ENCODE data around the gene BARX1.

BARX1 gene

DNA sequence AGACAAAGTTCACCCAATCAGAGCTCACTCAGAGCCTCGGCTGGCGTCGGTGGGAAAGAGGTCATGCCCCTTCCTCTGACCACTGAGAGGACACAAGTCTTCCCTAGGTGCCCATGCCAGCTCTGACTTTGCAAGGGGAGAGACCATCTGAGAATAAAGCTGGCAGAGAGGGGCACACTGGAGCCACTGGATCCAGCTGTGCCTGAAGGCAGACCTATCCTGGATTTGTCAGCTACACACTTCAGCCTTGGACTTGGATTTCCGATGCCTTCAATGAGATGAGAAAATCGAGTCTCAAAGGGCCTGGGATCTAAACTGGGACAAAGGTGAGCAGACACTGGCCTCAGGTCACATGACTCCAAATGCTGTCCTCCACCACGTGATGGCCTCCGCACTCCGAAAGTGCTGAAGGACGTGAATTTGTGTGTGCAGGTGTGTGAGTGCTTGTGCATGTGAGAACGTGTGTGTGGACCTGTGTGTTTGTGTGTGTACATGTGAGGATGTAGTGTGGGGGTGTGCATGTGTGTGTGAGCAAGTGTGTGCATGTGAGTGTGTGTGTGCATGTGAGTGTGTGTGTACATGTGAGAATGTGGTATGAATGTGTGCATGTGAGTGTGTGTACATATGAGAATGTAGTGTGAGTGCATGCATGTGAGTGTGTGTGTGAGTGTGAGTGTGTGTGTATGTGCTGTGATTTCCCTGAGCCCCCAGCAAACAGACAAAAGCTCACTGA, 37.9 kb downstream of the BARX1 start:
- DNase-seq (ENCODE audit: low spot score) = no peak

DNA sequence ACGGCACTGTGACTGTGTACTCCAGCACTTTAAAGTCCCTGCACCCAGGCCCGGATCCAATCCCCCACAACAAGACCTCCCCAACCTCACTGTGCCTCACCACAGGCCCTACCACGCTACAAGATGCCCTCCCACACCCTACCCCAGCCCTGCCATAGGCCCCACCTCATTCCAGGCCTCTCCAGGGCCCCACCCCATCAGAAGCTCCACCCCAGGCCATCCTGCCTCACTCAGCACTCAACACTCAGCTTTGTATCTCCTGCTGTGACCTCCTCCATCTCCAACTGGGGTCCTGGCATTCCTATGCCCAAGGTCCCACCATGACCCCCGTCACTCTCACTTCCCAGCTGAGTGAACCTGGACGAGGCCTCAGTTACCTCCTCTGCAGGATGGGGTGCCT, 38.8 kb downstream of the BARX1 start:
- DNase-seq (ENCODE audit: low spot score) = no peak

DNA sequence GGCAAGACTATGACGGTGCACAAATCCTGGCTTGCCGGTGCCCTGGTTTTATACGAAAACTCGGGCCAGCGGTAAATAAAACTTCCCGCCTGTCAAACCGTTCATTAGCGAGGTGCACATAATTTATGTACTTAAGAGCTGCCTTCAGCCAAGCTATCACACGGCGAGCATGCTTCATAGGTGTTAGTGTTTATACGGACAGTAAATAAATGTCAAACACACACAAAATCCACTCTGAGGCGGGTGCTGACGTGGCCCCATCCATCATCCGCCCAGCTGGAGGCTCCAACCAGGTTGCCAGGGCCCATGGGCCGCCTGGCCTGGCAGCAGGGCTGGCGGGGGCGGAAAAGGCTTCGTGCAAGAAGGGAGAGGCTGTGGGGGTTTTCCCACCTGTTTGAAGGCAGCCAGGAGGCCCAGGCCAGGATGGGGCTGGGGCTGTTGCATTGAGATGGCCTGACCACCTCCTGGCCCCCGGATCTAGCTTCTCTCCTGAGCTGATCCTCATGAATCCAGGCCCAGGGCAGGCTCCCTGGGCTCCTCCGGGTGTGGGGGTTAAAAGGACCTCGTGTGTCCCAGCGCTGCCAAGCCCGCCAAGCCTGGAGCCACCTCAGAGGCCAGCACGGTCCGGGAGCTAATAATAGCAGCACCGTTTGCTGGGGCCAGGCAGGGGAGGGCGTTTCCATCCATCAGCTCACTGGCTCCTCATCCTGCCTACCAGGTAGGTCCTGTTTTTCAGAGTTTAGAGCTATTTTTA, 43.2 kb downstream of the BARX1 start:
- no peak for DNase-seq (ENCODE audit: low spot score)

DNA sequence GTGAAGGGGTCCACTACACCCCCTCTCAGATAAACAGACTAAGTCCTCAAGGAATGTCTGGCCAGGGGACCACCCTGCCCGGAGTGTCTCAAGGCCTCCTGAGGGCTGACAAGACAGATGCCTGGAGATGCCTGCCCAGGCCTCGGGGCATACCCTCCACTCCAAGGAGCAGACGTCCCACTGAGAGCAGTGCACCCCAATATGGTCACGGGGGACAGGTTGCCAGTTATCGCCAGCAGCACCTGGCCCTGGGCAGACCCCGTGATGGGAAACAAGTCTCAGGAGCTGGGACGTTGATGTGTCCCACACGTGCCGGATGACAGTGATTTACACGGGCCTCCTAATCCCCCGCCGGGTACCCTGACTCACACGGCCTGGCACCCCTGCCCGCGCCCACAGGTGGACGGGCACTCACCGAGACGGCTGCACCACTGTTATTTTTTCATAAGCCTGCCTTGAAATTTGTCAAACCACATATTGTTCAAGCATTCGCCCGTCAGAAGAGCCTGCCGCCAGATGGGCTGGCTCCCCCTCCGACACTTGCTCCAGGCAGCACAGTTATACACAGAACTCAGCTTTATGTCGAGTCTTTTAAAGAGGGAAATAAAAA, 43.9 kb downstream of the BARX1 start:
- no peak for DNase-seq (ENCODE audit: low spot score)

DNA sequence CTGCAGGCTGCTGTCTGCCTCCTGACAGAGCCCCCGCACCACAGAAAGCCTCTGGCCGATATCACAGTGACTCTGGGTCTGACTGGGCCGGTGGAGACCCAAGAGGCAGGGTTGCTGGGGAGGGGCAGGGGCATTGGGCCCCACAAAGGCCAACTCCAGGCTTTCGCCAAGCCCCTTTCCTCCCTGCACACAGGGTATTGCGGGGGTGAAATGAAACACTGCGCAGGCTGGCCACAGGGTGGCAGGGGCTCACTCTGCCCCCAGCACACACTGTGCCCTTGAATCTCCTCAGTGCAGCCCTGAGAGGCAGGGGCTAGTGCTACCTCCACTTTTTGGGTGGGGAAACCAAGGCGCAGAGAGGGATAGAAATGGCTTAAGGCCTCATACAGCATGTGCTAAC, 44.6 kb downstream of the BARX1 start:
- DNase-seq (ENCODE audit: low spot score) = no peak

DNA sequence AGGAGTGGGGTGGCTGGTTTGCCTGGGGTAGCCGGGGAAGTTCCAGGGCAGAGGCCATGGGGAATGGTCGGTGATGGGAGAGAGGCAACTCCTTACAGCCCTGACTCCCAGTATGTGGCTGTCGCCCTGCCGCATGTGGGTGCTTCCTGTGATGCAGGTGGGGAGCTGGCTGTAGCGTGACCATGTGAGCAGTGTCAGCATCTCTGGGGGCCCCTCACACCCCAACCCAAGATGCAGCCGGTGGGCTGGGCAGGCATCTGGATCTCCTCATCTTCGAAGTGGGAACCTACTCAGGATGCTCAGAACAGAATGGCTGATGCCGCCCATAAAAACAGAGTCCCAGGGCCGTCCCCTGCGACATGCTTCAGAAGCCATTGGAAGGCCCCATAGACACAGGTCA, 45.0 kb downstream of the BARX1 start:
- no peak for DNase-seq (ENCODE audit: low spot score)

DNA sequence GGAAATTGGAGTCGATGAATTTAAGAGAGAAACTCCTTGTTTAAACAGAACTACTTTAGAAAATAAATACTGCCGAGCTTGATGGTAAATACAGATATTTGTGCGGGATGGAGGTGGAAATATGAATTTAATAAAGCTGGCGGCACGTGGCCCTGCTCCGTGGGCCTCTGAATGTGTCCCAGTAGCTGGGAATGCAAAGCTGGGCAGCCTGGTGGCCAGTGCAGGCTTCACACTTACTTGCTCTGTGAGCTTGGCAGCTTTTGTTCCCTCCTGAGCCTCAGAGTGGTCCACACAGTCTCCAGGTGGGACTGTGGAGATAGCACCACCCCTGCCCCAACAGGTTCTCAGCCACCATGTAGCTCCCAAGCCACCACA, 45.9 kb downstream of the BARX1 start:
- DNase-seq (ENCODE audit: low spot score) = no peak

DNA sequence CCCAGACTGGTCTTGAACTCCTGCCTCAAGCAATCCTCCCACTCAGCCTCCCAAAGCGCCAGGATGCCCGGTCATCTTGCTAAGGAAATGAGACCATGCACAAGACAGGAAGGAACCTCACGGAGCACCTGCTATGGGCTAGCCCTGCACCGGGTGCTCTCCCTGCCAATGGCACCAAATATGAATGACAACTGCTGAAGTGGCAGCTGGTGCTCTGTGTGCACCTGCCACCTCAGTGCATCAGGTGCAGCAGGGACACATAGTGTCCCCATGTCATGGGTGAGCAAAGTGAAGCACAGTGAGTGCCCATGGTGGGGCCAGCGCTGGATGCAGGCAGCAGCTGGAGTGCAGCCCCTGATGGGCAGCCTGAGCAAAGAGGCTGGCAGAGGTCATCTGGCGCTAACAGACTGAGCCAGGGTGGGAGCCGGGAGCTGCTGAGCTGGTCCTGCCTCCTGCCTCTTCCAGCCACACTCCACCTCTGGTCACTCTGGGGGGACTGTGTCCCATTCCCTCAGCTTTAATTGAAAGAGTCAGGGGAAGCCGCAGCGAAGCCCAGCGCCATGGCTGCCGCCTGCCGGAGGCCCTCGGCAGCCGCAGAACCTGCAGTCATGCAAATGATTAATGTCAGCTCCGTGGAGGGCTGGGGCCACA, 46.4 kb downstream of the BARX1 start:
- no peak for DNase-seq (ENCODE audit: low spot score)

DNA sequence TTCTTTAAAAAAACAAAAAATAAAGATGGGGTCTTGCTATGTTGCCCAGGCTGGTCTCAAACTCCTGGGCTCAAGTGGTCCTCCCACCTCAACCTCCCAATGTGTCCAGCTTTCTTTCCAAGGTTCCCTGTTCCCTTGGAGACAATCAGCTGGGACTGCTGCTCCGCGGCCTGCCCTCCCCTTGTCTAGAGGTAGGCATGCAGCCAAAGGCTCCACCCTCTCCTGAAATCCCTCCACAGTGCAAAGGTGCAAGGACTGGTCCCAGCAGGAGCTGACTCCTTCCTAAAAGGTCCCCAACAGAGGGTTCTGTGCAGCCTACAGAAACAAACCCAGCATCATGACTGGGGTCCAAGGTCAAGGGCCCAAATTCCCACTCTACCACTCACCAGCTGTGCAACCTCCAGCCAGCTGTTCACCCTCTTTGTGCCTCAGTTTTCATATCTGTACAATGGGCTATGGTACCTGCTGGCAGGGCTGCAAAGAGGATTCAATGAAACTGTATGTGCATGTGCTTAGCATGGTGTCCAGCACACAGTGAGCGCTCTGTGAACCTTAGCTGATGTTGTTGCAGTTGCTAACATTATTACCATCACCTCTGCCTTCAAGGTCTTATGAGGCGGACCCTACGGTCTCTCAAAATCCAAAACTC, 47.5 kb downstream of the BARX1 start:
- DNase-seq (ENCODE audit: low spot score) = no peak

DNA sequence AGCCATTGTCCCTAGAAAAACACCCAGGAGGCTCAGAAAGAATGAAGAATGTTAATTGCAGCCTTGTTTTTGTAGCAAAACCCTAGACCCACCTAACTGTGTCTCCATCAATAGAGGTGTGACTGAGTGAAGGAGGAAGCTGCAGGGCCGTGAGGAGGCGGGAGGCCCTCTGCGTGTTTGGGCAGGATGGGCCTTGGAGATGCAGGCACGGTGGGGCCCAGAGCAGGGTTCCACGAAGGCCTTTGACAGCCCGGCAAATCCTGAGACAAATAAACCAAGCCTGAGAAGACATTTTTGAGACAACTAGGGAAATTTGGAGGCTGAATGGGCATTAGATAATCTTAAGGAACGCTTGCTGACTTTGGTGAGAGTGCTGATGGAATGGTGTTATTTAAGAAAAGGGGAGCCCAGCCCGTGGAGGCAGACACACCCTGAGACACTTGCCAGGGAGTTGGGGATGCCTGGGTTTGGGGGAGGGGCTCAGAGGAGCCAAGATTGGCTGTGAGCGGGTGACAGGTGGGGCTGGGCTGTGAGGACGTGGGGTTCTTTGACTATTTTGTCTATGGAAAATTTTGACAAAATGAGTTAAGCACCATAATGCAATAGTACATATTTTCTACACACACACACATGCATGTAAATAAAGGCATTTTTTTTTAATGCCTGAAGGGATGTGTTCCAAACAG, 48.8 kb downstream of the BARX1 start:
- DNase-seq (ENCODE audit: low spot score) = no peak

DNA sequence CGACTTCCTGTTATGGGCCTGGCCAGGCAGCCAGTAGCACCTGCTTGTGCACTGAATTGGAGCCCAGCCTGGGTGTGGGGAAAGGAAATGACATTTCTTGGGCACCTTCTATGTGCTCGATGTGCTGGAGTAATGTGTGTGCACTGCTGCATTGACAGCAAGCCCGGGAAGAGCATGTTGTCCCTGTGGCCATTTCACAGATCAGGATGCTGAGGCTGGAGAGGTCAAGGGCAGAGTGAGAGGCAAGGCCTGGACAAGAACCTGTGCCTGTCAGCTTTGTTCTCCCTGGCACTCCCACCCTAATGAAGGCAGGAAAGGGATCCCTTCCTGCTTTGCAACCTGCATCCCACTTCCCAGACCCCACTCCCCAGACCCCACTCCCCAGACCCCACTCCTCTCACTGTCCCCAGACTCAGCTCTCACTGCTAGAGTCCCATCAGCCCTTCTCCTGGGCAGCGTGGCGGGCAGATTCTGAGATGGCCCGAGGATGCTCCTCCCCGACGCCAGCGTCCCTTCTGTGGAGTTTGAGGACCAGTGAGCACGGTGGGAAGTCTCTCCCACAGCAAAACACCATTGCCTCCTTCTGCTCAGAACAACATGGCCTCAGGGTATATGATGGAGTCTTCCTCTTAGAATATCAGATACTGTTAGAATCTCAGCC, 49.6 kb downstream of the BARX1 start:
- no peak for DNase-seq (ENCODE audit: low spot score)

DNA sequence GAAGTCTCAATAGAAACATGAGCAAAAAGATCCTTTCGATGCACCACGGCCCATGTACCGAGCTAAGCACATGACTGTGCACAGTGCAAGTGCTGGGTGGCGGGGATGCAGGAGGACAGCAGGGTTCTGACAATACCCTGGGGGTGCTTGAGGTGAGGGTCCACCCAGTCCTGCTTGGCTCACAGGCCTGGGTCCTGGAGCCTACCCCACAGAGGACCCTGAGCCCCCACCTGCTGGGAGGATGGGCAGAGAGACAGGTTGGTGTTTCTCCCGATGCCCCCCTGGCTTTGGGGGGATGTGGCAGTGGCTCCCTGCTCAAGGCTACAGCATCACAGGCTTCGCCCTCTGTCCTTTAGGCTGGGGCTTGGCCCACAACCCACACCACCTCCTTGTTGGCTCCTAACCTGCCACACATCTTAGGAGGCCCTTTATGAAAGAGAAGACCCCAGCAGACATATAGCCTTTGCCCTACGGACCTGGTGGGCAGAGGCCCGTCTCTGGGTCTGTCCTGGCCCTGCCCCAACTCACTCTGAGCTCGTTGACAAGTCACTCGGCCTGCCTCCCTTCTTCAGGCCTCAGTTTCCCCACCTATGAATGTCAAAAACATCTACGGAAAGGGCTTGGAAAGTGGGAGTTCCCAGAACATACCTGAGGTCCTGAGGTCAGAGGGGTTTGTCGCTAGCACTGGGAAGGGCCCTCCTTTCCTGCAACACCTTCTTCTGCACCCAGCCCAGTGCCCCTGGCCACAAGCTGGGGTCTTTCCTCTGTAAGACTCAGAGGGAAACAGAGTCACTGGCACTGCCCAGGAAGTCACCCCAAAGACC, 50.3 kb downstream of the BARX1 start:
- DNase-seq (ENCODE audit: low spot score) = no peak

DNA sequence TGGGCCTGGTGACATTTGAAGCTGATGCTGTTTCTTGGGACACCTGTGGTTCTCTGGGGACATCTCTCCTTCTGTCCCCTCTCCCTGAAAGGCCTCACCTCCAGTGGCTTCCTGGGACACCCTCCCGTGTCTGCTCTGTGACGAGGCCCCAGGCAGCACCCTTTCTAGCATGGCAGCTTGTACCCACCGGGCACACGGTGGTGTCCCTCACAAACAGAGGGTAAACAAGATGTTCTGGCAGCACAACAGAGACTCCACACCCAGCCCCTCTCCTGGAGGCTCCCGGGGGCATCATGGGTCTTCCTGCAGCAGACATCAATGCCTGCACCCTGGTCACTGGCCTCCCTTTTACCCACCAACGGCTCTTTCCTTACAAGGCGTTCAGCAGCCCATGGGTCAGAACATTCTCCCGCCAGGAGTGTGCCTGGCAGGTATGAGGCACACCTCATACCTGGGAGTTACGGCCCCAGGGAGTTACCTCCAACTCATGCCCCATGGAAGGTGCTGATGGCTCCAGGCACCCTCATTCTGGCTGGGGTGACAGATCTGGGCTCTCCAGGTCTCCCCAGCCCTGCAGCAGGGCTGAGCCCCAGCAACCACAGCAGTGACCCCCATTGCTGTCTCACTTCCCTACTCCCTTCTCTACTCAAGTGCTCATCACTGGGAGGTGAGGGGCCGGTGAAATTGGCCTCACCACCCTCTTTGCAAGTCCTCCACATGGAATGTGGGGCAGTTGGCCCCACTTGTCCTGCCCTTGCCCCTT, 51.1 kb downstream of the BARX1 start:
- no peak for DNase-seq (ENCODE audit: low spot score)

DNA sequence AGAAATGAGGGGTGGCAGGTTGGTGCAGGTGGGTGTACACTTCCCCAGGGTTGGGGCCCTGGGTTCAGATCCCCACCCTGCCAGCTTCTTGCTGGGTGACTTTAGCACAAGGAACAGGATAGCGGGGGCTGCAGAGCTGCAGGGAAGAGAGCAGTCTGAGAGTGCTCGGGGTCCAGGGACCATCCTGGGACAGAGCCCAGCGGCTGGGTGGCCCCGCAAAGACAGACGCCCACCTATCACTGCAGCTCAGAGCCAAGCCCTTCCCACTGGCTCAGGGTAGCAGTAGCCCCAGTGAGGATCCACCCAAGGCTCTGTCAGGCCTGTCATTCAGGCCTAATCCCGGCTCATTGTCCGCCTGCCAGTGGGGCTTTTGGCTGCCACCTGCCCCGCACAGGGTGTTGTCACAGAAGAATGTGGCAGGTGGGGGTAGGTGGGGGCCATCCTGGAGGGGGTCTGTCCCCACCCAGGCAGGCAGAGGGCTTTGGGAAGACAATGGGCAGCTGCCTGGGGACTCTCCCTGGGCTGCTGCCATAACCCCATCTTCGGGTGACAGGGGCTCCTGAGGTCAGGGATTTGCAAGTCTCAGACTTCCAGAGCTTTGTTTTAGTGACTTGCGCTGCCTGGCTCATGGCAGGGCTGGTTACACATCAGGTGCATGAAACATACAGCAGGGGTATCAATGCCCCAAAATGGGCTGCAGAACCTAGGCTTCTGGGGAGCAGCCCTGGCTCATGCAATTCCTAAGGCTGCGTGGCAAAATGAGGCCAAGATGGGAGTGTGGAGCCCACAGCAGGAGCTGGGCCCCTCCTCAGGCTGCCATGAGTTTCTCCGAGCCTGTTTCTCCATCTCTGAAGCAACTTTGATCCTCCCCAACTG, 52.1 kb downstream of the BARX1 start:
- no peak for DNase-seq (ENCODE audit: low spot score)

DNA sequence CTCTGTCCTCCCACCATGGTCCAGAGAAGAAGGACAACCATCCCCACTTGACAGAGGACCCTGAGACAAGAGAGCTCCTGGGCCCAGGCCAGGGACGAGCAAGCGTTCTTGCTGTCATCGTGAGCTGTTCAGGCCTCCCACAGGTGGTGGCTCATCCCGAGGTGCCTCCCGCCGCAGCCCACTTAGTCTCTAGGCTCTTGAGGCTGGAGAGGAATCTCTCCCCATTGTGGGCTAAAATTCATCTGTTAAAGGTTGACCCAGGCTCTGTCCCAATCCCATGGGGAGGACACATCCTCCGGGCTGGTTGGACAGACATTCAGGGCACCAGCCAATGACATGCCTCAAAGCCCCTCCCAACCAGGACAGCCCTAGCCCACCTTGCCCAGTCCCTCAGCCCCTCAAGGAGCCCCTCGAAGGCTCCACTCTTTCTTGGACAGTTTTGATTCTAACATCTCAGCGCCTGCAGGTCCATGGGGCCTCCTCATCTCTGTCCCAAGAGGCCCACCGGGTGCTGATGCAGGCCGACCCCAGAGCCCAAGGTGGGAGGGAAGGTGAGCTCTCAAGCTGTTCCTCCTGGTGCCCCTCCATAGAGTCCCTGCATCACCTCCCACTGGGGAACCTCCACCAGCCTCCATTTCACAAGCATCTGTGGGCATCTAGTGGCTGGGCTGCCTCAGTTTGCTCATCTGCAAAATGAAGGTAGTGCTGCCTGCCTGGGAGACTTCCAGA, 52.9 kb downstream of the BARX1 start:
- DNase-seq (ENCODE audit: low spot score) = no peak

All from RKO (cell line).